ENCODE data around the gene CD84. TPM values are rescaled to one million over a fixed set of nuclear protein-coding genes. Genes with fewer than 3 reads are reported as not detected.
"Not testable (repeated sequence)": the region's sequence is repeated elsewhere in the genome, so short reads cannot be mapped to it uniquely, and the experiment has no call there.

CD84 gene
- total and polyA plus RNA-seq, 2 donors (not counting 1 experiment from before 2014, with no cell fraction given) = 19.8 to 63.9 TPM

DNA sequence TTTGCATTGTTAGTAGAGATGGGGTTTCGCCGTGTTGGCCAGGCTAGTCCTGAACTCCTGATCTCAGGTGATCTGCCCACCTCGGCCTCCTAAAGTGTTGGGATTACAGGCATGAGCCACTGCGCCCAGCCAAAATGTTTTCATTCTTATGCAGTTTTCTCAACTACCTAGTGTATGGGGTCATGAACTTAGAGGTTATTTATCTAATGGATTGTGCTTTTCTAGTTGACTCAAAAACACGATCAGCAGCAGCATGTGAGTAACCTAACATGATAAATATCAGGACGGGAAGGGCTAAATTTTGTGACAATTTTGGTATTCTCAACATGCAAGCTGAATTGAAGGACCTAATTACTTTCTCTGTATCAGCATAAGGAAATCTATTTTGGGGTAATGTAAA is 9.2 kb upstream of the CD84 start:
- Histone ChIP-seq H3K4me3 (ENCODE audit: control extremely low read depth in 1 of 5, extremely low read depth in 1 of 5, insufficient read depth in 1 of 5, low read depth in 2 of 5, low read length in 4 of 5) (no peak overlapping the region), H3K36me3 (replicated peaks in 1 of 2; ENCODE audit: control extremely low read depth in 1 of 2, control insufficient read depth in 1 of 2, extremely low read depth in 1 of 2, insufficient read depth in 2 of 2, low read length in 1 of 2) (no peaks in the 10 kb centered on the region), H3K4me1 (ENCODE audit: control insufficient read depth in 2 of 2, insufficient read depth in 2 of 2, low read length in 2 of 2) (peaks cover 0 to 6% of the 10 kb centered on the region in 2 donors), H3K4me2 (replicated peaks; ENCODE audit: low read depth, low read length, poor library complexity, severe bottlenecking) (no peak overlapping the region), H3K27ac (ENCODE audit: low read length in 2 of 2) (no peak overlapping the region), H3K27me3 (replicated peaks in 1 of 4; ENCODE audit: control extremely low read depth in 1 of 4, control insufficient read depth in 3 of 4, insufficient read depth in 4 of 4, low read length in 3 of 4) (no peaks in the 10 kb centered on the region), H3K9me3 (ENCODE audit: control extremely low read depth in 1 of 3, control insufficient read depth in 2 of 3, insufficient read depth in 1 of 3, low read length in 2 of 3) (no peaks in the 10 kb centered on the region), H3K9ac (ENCODE audit: low read length) (no peak overlapping the region), H2AFZ (ENCODE audit: insufficient read depth, low read depth, low read length, poor library complexity, severe bottlenecking) (no peak overlapping the region), H3K79me2 (ENCODE audit: control insufficient read depth, insufficient read depth, low read length) (no peaks in the 10 kb centered on the region), H4K20me1 (ENCODE audit: control insufficient read depth, insufficient read depth, low read length, poor library complexity, severe bottlenecking) (no peaks in the 10 kb centered on the region)
- ChIA-PET CTCF (interaction anchor here (1.1 kb wide), 1 partner anchor 19 kb away, joined by 4 read pairs; no protein-coding TSS in a partner anchor), POLR2A (interaction anchor here (0.7 kb wide), 1 partner anchor 31 kb away, joined by 10 read pairs; no protein-coding TSS in a partner anchor)
- peaks cover 2% of the 10 kb centered on the region for H3K9me3 Mint-ChIP-seq (ENCODE audit: insufficient read depth)
- no peak for ATAC-seq (ENCODE audit: low read depth)
- intact Hi-C loops (cut with micrococcal nuclease) = no loop called here
- no peaks in the 10 kb centered on the region for H3K27me3 Mint-ChIP-seq
- TF ChIP-seq EZH2 (IDR thresholded peaks at IDR 0.05; ENCODE audit: borderline replicate concordance, insufficient read depth, low read depth, low read length, poor library complexity, severe bottlenecking) = no peak
- TF ChIP-seq, protein P1, sequence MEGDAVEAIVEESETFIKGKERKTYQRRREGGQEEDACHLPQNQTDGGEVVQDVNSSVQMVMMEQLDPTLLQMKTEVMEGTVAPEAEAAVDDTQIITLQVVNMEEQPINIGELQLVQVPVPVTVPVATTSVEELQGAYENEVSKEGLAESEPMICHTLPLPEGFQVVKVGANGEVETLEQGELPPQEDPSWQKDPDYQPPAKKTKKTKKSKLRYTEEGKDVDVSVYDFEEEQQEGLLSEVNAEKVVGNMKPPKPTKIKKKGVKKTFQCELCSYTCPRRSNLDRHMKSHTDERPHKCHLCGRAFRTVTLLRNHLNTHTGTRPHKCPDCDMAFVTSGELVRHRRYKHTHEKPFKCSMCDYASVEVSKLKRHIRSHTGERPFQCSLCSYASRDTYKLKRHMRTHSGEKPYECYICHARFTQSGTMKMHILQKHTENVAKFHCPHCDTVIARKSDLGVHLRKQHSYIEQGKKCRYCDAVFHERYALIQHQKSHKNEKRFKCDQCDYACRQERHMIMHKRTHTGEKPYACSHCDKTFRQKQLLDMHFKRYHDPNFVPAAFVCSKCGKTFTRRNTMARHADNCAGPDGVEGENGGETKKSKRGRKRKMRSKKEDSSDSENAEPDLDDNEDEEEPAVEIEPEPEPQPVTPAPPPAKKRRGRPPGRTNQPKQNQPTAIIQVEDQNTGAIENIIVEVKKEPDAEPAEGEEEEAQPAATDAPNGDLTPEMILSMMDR (IDR thresholded peaks at IDR 0.05) = no peak
- H3K4me1 Mint-ChIP-seq = peaks cover 7% of the 10 kb centered on the region
- no peak for DNase-seq
- WGBS (ENCODE audit: insufficient coverage) = 100% methylated on average over 2 of the region's 6 CpGs
- H3K27ac Mint-ChIP-seq = no peak overlapping the region
- H3K4me3 Mint-ChIP-seq = no peak overlapping the region

DNA sequence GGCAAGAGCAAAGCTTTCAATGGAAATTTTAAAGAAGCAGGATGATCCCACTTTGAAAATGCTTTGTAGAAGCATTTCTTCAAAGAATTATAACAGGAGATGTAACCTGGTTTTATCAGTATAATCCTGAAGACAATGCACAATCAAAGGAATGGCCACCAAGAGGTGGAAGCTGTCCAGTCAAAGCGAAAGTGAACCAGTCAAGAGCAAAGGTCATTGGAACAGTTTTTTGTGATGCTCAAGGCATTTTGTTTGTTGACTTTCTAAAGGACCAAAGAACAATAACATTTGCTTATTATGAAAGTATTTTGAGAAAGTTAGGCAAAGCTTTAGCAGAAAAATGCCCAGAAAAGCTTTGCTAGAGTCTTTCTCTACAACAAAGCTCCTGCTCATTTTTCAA is 5.5 kb upstream of the CD84 start:
- ChIA-PET POLR2A (interaction anchor here (0.5 kb wide), 1 partner anchor 110 kb away, joined by 3 read pairs; no protein-coding TSS in a partner anchor), CTCF (interaction anchor here (0.8 to 1.7 kb wide), 5 partner anchors 10 to 156 kb away, joined by 3 to 6 read pairs (median 5); no protein-coding TSS in a partner anchor)
- H3K27me3 ChIP-seq (replicated peaks in 1 of 4; ENCODE audit: control extremely low read depth in 1 of 4, control insufficient read depth in 3 of 4, insufficient read depth in 4 of 4, low read length in 3 of 4) = no peaks in the 10 kb centered on the region
- no peak overlapping the region for H3K4me2 ChIP-seq (replicated peaks; ENCODE audit: low read depth, low read length, poor library complexity, severe bottlenecking)
- H3K9me3 ChIP-seq (ENCODE audit: control extremely low read depth in 1 of 3, control insufficient read depth in 2 of 3, insufficient read depth in 1 of 3, low read length in 2 of 3) = no peaks in the 10 kb centered on the region
- peaks cover 4 to 5% of the 10 kb centered on the region in 2 donors for H3K4me1 ChIP-seq (ENCODE audit: control insufficient read depth in 2 of 2, insufficient read depth in 2 of 2, low read length in 2 of 2)
- H3K4me1 Mint-ChIP-seq = peaks cover 13% of the 10 kb centered on the region
- no peak for TF ChIP-seq EZH2 (IDR thresholded peaks at IDR 0.05; ENCODE audit: borderline replicate concordance, insufficient read depth, low read depth, low read length, poor library complexity, severe bottlenecking)
- TF ChIP-seq, protein P1 (IDR thresholded peaks at IDR 0.05) = no peak
- no CpG with 5 or more reads among the region's 1 CpG for WGBS (ENCODE audit: insufficient coverage)
- peaks cover 8% of the 10 kb centered on the region for H3K79me2 ChIP-seq (ENCODE audit: control insufficient read depth, insufficient read depth, low read length)
- no peak overlapping the region for H2AFZ ChIP-seq (ENCODE audit: insufficient read depth, low read depth, low read length, poor library complexity, severe bottlenecking)
- H4K20me1 ChIP-seq (ENCODE audit: control insufficient read depth, insufficient read depth, low read length, poor library complexity, severe bottlenecking) = no peaks in the 10 kb centered on the region
- no peaks in the 10 kb centered on the region for H3K36me3 ChIP-seq (replicated peaks in 1 of 2; ENCODE audit: control extremely low read depth in 1 of 2, control insufficient read depth in 1 of 2, extremely low read depth in 1 of 2, insufficient read depth in 2 of 2, low read length in 1 of 2)
- intact Hi-C loops (cut with micrococcal nuclease) = no loop called here
- DNase-seq = no peak
- H3K27ac ChIP-seq (ENCODE audit: low read length in 2 of 2) = no peak overlapping the region
- ATAC-seq (ENCODE audit: low read depth) = no peak
- peaks cover 4% of the 10 kb centered on the region for H3K9me3 Mint-ChIP-seq (ENCODE audit: insufficient read depth)
- no peak overlapping the region for H3K27ac Mint-ChIP-seq
- no peak overlapping the region for H3K9ac ChIP-seq (ENCODE audit: low read length)
- H3K27me3 Mint-ChIP-seq = no peaks in the 10 kb centered on the region
- H3K4me3 ChIP-seq (ENCODE audit: control extremely low read depth in 1 of 5, extremely low read depth in 1 of 5, insufficient read depth in 1 of 5, low read depth in 2 of 5, low read length in 4 of 5) = no peak overlapping the region
- H3K4me3 Mint-ChIP-seq = no peak overlapping the region

DNA sequence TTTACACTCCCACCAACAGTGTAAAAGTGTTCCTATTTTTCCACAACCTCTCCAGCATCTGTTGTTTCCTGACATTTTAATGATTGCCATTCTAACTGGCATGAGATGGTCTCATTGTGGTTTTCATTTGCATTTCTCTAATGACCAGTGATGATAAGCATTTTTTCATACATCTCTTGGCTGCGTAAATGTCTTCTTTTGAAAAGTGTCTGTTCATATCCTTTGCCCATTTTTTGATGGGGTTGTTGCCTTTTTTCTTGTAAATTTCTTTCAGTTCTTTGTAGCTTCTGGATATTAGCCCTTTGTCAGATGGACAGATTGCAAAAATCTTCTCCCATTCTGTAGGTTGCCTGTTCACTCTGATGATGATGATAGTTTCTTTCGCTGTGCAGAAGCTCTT is 3.7 kb upstream of the CD84 start:
- H3K36me3 ChIP-seq (replicated peaks in 1 of 2; ENCODE audit: control extremely low read depth in 1 of 2, control insufficient read depth in 1 of 2, extremely low read depth in 1 of 2, insufficient read depth in 2 of 2, low read length in 1 of 2); DNase-seq; POLR2A ChIA-PET; H3K9ac ChIP-seq (ENCODE audit: low read length); H2AFZ ChIP-seq (ENCODE audit: insufficient read depth, low read depth, low read length, poor library complexity, severe bottlenecking); H4K20me1 ChIP-seq (ENCODE audit: control insufficient read depth, insufficient read depth, low read length, poor library complexity, severe bottlenecking); ATAC-seq (ENCODE audit: low read depth); H3K27ac Mint-ChIP-seq; intact Hi-C loops (cut with micrococcal nuclease); H3K9me3 Mint-ChIP-seq (ENCODE audit: insufficient read depth); H3K9me3 ChIP-seq (ENCODE audit: control extremely low read depth in 1 of 3, control insufficient read depth in 2 of 3, insufficient read depth in 1 of 3, low read length in 2 of 3); H3K4me3 Mint-ChIP-seq; H3K27me3 Mint-ChIP-seq; H3K27me3 ChIP-seq (replicated peaks in 1 of 4; ENCODE audit: control extremely low read depth in 1 of 4, control insufficient read depth in 3 of 4, insufficient read depth in 4 of 4, low read length in 3 of 4); H3K27ac ChIP-seq (ENCODE audit: low read length in 2 of 2); H3K4me2 ChIP-seq (replicated peaks; ENCODE audit: low read depth, low read length, poor library complexity, severe bottlenecking); H3K4me3 ChIP-seq (ENCODE audit: control extremely low read depth in 1 of 5, extremely low read depth in 1 of 5, insufficient read depth in 1 of 5, low read depth in 2 of 5, low read length in 4 of 5): not testable (repeated sequence)
- no CpG with 5 or more reads among the region's 2 CpGs for WGBS (ENCODE audit: insufficient coverage)
- peaks cover 26% of the 10 kb centered on the region for H3K4me1 Mint-ChIP-seq
- Histone ChIP-seq H3K4me1 (ENCODE audit: control insufficient read depth in 2 of 2, insufficient read depth in 2 of 2, low read length in 2 of 2) (peaks cover 15 to 16% of the 10 kb centered on the region in 2 donors), H3K79me2 (ENCODE audit: control insufficient read depth, insufficient read depth, low read length) (peaks cover 22% of the 10 kb centered on the region)
- CTCF ChIA-PET = interaction anchor here (0.7 kb wide), 1 partner anchor 154 kb away, joined by 3 read pairs; no protein-coding TSS in a partner anchor
